Right ventricle myocardium superior (tissue), 1 donor: ENCODE measurements around the gene ARF4. TPM values are rescaled to one million over a fixed set of nuclear protein-coding genes. Genes with fewer than 3 reads are reported as not detected.

Source experiments
- ATAC-seq: fragments of 200-7000 bp; cut with Tn5 transposase; one replicate; pipeline ENCODE4 v1.9.1; 2020; ENCODE audit warnings: mild to moderate bottlenecking; ENCODE audit not compliant: poor library complexity
- DNase-seq: peaks from one replicate; pipeline ENCODE4 v3.0.0-alpha.2; 2020
- intact Hi-C: fragments of 100-400 bp; cut with DNase I; formaldehyde crosslinking; loops from one replicate; pipeline ENCODE4 v1.11.2; 2022
- total RNA-seq: library from RNA; stranded (reverse); fragmentation: NEBNext Ultra II Directional; extraction: Animal tissue kit (Norgen Biotek cat#: 25700); gene quantifications from one replicate; pipeline ENCODE4 v1.2.1, GENCODE V29; 2021
- donor health status: DM: no; HTN: yes; CAD: no; lungs with severe emphysema.

The ARF4 gene
- total RNA-seq, 1 donor from 2014 or later: 59.0 TPM

GRCh38 chr3:57587905-57588304, 9.2 kb downstream of the ARF4 start:
- intact Hi-C loops: no loop called here
- no peak for ATAC-seq
- DNase-seq: no peak

DNA sequence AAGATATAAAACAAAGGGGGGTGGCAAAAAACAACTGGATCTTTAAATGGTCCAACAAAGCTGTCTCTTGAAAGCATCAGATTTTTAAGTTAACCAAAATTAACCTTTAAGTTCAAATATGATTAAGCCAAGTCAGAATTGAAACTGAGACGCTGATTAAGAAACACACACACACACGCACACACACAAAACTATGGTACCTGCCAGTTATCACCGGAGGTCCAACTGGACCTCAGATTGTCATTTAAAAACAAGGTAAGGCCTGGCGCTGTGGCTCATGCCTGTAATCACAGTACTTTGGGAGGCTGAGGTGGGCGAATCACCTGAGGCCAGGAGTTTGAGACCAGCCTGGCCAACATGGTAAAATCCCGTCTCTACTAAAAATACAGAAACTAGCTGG, 10.4 kb downstream of the ARF4 start:
- no peak for ATAC-seq
- intact Hi-C loops: no loop called here
- DNase-seq: no peak

DNA sequence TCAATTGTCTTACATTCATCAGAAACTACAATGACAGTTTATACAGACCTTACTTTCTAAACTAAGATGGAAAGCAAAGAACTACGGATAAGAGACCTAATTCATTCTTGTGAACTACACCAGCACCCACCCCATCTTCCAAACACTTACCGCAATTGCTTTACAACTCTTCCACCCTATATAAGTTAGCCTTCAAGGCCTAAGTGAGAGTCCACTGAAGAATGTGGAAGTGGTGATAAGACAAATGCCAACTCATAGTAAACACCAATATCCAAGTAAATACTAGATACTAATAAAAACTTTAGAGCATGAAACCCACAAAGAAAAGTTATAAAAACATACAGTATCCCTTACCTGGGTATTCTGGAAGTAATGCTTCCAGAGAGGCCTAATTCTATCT, 13.6 kb downstream of the ARF4 start:
- no peak for DNase-seq
- ATAC-seq: no peak
- intact Hi-C loops: no loop called here

- intact Hi-C loops: no loop called here
- no peak for DNase-seq
- ATAC-seq: peak; percentile 21
Measured at GRCh38 chr3:57582474-57583168, 14.5 kb downstream of the ARF4 start.

GRCh38 chr3:57577801-57578200, 19.3 kb downstream of the ARF4 start:
- ATAC-seq: no peak
- intact Hi-C loops: no loop called here

GRCh38 chr3:57575966-57576626, 21.0 kb downstream of the ARF4 start:
- intact Hi-C loops: no loop called here
- ATAC-seq: no peak
- no peak for DNase-seq

More at GRCh38 chr3:57577801-57578200, 19.3 kb downstream of the ARF4 start:
- no peak for DNase-seq

- intact Hi-C loops: no loop called here
- DNase-seq (no peak), ATAC-seq (no peak)
Measured at GRCh38 chr3:57572096-57572495, 25.0 kb downstream of the ARF4 start.

DNA sequence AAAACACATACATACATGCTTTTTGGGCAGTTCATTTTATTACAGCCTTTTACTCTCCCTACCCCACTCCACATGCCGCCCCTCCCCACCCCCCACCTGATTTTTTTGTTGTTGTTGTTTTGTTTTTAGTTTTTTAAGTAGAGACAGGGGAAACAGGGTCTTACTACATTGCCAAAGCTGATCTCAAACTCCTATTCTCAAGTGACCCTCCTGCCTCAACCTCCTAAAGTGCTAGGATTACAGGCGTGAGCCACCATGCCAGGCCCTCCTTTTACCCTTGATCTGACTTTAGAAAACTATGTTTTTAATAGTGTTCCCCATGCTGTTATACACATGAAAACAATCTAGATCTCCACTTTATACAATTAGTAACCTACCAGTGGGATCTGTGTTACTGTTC, 26.3 kb downstream of the ARF4 start:
- DNase-seq (no peak), ATAC-seq (no peak)
- intact Hi-C loops: no loop called here

DNA sequence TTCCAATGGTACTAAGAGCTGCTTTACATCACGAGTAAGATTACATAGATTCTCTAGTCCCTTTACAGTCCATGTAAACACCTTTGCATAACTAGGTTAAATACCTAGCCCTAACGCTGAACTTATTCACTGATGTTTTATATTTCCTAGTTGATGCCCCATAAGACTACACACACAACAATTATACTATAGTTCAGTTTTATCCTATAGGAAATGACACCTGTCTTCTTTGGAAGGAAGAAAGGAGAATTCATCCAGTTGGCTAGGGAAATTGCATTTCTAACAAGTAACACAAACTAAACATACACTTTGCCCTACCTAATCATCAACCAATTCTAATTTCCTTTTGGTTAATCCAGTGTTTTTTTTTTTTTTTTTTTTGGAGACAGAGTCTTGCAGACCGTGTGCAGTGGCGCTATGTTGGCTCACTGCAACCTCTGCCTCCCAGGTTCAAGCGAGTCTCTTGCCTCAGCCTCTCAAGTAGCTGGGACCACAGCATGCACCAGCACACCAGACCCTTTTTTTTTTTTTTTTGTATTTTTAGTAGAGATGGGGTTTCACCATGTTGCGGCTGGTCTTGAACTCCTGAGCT, 27.2 kb downstream of the ARF4 start:
- DNase-seq (no peak), ATAC-seq (no peak)
- intact Hi-C loops: no loop called here

DNA sequence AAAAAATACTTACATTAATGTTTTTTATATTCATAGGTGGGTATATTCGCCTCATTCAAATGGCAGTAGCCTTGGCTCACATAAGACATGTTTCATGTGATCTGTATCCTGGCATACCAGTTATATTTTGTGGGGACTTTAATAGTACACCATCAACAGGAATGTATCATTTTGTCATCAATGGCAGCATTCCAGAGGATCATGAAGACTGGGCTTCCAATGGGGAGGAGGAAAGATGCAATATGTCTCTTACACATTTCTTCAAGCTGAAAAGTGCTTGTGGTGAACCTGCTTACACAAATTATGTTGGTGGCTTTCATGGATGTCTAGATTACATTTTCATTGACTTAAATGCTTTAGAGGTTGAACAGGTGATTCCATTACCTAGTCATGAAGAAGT, 37.6 kb downstream of the ARF4 start:
- ATAC-seq (no peak), DNase-seq (no peak)
- intact Hi-C loops: loop anchor here (5.0 kb wide), 1 partner anchor 38 kb away; the partner anchor contains the start of gene ARF4

GRCh38 chr3:57557085-57557537, 40.0 kb downstream of the ARF4 start:
- intact Hi-C loops: loop anchor here (5.0 kb wide), 1 partner anchor 40 kb away; the partner anchor contains the start of gene ARF4
- DNase-seq: no peak
- ATAC-seq: no peak

- DNase-seq (peak; percentile 58), ATAC-seq (peak; percentile 50)
- intact Hi-C loops: loop anchor here (5.0 kb wide), 1 partner anchor 41 kb away; the partner anchor contains the start of gene ARF4
Measured at GRCh38 chr3:57556459-57557084, 40.6 kb downstream of the ARF4 start.

DNA sequence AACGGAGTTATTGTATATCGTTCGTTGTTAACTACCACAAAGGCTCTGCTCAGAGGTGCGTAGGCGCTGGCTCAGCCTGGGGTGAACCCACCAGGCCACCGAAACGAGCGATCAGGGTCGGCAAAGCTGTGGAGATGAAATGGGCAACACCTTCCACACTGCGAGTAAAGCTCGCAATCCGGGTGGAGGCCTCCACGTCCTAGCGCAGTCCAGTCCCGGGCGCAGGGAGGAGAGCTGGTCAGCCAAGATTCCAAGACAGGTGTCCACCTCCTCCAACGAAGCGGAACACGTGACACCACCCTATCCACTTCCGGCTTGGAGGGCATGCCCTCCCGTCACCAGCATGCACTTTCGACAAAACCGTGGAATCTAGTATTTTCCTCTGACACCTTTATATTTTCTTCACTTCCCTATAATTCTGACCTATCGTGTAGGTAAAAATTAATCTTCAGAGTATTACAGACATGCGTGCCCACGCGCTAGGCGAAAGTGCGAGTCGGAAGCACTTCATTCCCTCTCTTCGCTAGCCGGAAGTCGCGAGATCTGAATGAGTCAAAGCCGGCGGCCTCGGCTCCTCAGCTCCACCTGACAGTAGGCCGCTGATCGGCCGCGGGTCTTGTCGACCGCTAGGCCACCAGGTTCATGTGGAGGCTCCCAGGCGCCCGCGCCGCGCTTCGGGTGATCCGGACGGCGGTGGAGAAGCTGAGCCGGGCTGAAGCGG, 41.2 kb downstream of the ARF4 start, which contains the start of gene PDE12:
PDE12 (plus strand) TSS at position 537 of the 721 bp plus-strand sequence; CDS start at position 643, 106 bp downstream.
- ATAC-seq (peak; percentile 97), DNase-seq (peak; percentile 89)
- intact Hi-C loops: loop anchor here (5.0 kb wide), 1 partner anchor 41 kb away; the partner anchor contains the start of gene ARF4

DNA sequence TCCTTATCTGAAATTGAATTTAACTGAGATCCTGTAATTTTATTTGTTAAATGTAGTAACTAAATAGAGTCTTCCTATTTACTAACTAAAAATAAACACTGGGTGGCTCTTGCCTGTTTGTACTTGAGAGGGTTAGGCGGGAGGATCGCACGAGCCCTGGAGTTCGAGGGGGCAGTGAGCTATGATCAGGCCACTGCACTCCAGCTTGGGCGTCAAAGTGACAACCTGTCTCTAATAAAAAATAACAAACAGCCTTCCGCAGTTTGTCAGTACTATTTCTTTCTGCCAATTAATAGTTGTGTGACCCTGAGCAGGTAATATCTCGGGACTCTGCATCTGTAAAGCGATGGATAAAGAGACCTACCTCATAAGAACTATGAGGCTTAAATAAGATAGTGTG, 41.8 kb downstream of the ARF4 start:
- peak; percentile 27 for ATAC-seq
- no peak for DNase-seq
- intact Hi-C loops: loop anchor here (5.0 kb wide), 1 partner anchor 42 kb away; the partner anchor contains the start of gene ARF4

GRCh38 chr3:57546616-57547015, 50.5 kb downstream of the ARF4 start:
- no peak for DNase-seq
- no peak for ATAC-seq
- intact Hi-C loops: no loop called here

DNA sequence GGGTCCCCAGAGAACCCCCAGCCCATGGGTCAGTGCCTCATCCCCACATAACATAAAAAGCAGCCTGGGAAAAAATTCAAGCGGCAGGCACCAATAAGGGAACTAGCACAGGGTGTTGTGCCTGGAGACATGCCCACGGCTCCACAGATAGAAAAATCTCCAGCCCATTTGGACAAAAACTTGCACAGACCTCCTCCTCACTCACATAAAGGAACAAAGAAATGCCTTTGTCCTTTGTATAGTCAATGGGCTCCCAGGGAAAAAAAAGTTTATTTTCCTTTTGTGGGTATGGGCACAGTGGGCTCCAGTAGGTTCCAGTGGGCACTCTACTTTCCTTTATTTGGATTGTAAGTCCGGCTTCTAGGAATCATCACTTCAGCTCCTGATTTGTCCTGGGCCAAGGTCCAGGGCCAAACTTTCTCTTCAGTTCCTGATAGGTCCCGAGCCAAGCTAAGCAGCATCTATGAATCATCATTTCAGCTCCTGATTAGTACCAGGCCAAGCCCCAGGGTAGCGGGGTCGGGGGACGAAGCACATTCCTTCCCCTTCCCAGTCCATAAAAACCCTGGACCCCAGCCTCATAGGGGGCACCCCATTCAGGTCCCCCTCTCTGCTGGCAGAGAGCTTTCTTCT, 51.4 kb downstream of the ARF4 start:
- intact Hi-C loops: no loop called here
- DNase-seq (no peak), ATAC-seq (peak; percentile 80)

DNA sequence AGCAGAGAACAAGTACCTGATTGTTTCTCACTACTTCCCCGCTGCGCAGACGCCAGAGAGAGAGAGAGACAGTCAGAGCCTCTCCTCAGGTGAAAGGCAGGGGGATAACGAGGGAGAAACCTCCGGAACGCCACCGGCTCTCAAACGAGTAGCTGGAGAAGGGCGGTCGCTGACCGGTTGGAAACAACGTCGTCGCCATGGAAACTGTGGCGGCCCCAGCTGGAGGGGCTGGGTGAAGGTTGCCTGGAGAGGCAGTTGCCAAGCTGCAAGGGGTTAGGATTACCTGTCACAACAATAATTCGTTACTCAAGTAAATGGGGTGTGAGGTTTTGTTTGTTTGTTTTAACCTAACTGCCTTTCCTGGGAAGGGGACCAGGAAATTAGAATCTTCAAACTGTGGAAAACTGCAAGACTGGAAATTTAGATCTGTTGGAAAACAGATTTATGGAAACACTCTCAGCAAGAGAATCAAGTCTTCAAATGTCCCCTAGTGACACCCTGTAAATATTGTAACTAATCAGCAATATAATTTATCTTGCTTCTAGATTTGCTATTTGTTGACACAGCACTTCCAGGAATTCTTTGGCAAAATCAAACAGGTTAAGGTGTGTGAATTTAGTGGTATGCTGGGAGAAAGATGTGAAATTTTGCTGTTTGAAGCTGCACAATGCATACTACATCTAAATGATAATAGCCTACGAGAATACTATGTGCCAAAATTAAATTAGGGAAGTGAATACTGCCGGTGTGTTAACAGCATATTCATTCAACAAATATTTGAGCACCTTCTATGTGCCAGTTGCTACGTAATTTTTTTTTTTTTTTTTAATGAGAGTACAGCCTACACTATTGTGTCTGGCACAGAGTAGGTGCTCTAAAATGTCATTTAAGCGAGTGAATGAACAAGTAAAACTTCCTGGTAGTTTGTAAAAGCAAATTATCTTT, 52.7 kb downstream of the ARF4 start, which contains the start of gene DNAH12:
DNAH12 (minus strand) TSS at position 164 of the 945 bp plus-strand sequence. CDS start 1,474 bp downstream, outside the sequence.
- ATAC-seq (no peak), DNase-seq (no peak)
- intact Hi-C loops: no loop called here
